HG02798 (cell line): ENCODE data around the gene ITGB5.

ENCODE experiments used
- ATAC-seq: cut with Tn5 transposase; IDR thresholded peaks from one replicate; pipeline ENCODE4 v1.9.1; 2021; ENCODE audit warnings: mild to moderate bottlenecking; ENCODE audit not compliant: unreplicated experiment, poor library complexity

The ITGB5 gene

GRCh38 chr3:124873226-124873625 is 13.9 kb downstream of the ITGB5 start:
- ATAC-seq, result no peak

GRCh38 chr3:124867511-124867910 is 19.7 kb downstream of the ITGB5 start:
- no peak for ATAC-seq

- ATAC-seq, result no peak
These were observed 25.2 kb downstream of the ITGB5 start for GRCh38 chr3:124862006-124862405.

DNA sequence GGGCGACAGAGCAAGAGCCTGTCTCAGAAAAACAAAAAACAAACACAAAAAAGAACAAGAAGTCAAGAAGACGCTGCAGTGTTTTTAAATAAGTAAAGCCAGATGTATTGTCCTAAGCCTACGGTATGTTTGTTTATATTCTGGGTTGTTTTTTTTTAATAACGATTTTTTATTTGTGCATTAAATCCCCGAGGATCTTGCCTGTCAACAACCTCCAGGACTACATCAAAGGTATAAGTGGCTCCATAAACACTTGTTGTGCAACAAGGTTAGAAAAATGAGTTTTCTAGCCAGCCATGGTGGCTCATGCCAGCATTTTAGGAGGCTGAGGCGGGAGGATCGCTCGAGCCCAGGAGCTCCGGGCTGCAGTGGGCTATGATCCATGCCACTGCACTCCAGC is 26.1 kb downstream of the ITGB5 start:
- ATAC-seq, result no peak

- no peak for ATAC-seq
These were observed 26.6 kb downstream of the ITGB5 start for GRCh38 chr3:124860599-124860998.

DNA sequence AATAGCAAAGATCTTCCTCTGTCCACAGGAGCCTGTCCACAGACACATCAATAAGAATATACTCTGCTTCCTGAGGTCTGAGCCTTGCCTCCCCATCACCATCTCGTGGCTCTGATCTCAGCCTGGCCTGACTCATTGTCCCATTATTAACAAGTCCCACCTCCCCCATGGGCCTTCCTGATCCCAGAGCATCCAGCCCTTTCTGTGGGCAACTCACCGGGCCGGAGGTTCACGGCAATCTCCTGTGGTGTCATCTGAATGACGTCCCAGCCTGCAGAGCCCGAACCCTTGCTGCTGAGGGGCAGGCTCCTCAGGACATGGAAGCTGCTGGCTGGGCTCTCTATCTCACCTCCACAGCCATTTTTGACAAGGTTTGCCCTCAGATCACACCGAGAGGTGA is 28.1 kb downstream of the ITGB5 start:
- no peak for ATAC-seq

DNA sequence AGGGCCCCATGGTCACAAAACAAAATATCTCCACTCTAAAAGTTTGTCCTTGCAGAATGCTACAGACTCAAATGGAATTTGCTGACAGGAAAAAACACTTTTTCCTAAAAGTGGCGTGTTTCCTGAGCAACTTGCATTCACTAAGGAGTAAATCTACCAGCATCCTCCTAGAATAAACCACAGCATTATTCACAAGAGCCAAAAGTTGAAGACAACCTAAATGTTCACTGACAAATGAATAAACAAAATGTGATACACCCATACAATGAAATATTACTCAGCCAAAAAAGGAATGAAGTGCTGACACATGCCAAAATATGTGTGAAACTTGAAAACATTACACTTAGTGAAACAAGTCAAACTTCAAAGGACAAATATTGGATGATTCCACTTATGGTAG is 28.9 kb downstream of the ITGB5 start:
- ATAC-seq, result no peak

DNA sequence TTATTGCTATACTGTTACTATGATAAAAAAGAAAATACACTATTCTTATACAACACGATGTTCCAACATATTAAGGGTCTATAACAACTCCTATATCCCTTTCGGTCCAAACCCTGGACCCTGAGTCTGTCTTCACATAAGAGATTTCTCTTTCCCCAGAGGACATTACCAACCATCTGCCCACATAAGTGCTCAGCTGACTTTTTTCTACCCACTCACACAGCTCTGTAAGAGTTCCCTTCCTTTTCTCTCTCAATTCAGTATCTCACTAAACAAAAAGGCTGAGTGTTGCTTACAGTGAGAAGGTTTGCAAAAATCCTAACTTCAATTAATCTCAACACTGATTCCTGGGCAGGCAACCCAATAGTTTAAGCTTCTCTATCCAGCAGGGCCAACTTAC is 30.5 kb downstream of the ITGB5 start:
- no peak for ATAC-seq

GRCh38 chr3:124854009-124854408 is 33.2 kb downstream of the ITGB5 start:
- ATAC-seq, result no peak

- no peak for ATAC-seq
These were observed 33.7 kb downstream of the ITGB5 start for GRCh38 chr3:124853446-124853845.

- ATAC-seq, result no peak
These were observed 35.3 kb downstream of the ITGB5 start for GRCh38 chr3:124851905-124852304.

DNA sequence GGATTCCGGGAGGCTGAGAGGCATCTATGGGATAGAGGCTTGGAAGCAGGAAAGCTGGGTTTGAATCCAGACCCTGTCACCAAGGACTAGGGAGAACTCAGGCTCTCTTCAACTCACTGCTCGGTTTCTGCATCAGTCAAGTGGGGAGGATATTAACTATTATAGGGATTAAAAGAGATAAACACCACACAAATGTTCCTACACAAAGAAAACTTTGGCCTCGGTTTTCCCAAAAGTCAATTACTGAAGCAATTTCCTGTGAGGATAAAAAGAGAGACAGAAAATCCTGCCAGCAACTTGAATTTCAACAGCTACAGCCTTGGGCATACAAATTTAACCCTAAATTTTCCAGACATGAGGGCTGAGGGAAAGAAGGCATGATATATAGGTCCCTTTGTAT is 36.0 kb downstream of the ITGB5 start:
- ATAC-seq, result no peak

- ATAC-seq, result no peak
These were observed 36.5 kb downstream of the ITGB5 start for GRCh38 chr3:124850633-124851032.

- no peak for ATAC-seq
These were observed 37.0 kb downstream of the ITGB5 start for GRCh38 chr3:124850212-124850611.

DNA sequence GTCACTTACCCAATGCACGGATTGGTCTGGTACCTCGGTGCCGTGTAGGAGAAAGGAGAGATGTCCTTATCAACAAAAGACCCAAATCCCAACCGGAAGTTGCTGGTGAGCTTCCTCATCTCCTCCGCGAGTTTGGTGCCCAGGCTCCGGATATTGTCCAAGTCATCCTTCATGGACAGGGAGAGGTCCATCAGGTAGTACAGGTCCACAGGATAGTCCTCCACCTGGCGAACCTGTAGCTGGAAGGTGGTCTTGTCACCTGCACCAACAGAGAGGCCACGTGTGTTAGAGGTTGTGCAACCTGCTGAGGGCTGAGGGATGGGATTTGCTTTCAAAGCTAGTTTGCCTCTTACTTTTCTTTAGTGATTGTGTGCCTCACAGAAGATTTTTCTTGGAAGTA is 38.9 kb downstream of the ITGB5 start:
- no peak for ATAC-seq

GRCh38 chr3:124847863-124848262 is 39.3 kb downstream of the ITGB5 start:
- no peak for ATAC-seq

GRCh38 chr3:124847051-124847450 is 40.1 kb downstream of the ITGB5 start:
- ATAC-seq, result no peak

GRCh38 chr3:124846189-124846588 is 41.0 kb downstream of the ITGB5 start:
- ATAC-seq, result no peak

DNA sequence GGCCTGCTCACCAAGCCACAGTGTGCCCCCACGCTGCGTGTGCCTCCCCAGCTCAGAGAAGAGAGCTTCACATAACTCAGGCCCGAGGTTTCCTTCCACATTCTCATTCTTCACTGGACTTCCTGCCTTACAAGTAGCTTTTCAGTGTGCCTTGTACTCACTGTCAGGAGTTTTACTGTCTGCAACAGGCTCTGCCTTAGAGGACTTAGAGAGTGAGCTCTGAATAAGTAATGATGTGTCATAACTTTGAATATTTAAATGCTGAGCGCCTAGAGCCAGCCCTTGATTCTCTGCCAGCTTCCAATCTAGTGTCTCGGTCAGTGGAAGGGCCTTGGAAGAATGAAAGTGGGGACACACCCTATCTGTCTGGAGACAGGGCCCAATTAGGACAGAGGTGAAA is 41.8 kb downstream of the ITGB5 start:
- no peak for ATAC-seq

- no peak for ATAC-seq
These were observed 43.5 kb downstream of the ITGB5 start for GRCh38 chr3:124843506-124844177.

DNA sequence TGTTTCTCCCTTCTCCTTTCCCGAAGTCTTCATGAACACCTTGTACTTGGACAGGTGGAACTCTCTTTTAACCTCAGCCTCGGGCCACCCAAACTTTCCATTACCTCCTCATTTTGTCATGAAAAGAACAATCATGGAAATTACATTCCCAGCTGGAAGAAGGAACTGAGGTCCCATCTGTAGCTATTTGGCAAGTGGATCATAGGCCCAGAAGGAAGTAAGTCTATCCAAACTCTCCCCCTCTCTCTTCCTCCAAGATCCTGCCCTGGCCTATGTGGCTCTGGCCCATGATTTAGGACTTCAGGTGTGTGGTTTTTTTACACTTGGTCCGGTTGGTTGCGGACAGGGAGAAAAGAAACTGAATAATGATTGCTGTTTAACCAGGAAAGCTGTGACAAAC is 44.1 kb downstream of the ITGB5 start:
- no peak for ATAC-seq

- no peak for ATAC-seq
These were observed 45.6 kb downstream of the ITGB5 start for GRCh38 chr3:124841517-124841916.

GRCh38 chr3:124840331-124840730 is 46.8 kb downstream of the ITGB5 start:
- no peak for ATAC-seq
